ENCODE results near the gene HOXC12. TPM values are rescaled to one million over a fixed set of nuclear protein-coding genes. Genes with fewer than 3 reads are reported as not detected.

HOXC12 gene
- total RNA-seq, 1 donor from 2014 or later = not detected

GRCh38 chr12:53998110-53998899 lies 43.6 kb downstream of the HOXC12 start:
- DNase-seq = no peak

- DNase-seq = no peak
Measured at GRCh38 chr12:53998900-53999236, 44.2 kb downstream of the HOXC12 start.

- no peak for DNase-seq
Measured at GRCh38 chr12:53999559-54000115, 44.9 kb downstream of the HOXC12 start.

- DNase-seq = no peak
Measured at GRCh38 chr12:54000116-54001114, 45.7 kb downstream of the HOXC12 start, which contains the start of gene HOXC9. TSS of gene HOXC9 (plus strand) at chr12:54000161. CDS start at chr12:54000189, 28 bp downstream.

GRCh38 chr12:54001283-54002187 lies 46.8 kb downstream of the HOXC12 start:
- no peak for DNase-seq

- DNase-seq = no peak
Measured at GRCh38 chr12:54002278-54002914, 47.7 kb downstream of the HOXC12 start.

GRCh38 chr12:54002915-54003389 lies 48.2 kb downstream of the HOXC12 start:
- no peak for DNase-seq

GRCh38 chr12:54003625-54004024 lies 48.9 kb downstream of the HOXC12 start:
- DNase-seq = no peak

- DNase-seq = no peak
Measured at GRCh38 chr12:54004063-54004840, 49.5 kb downstream of the HOXC12 start.

- no peak for DNase-seq
Measured at GRCh38 chr12:54004841-54005530, 50.3 kb downstream of the HOXC12 start.

- no peak for DNase-seq
Measured at GRCh38 chr12:54005531-54005852, 50.8 kb downstream of the HOXC12 start.

- DNase-seq = peak; percentile 87
Measured at GRCh38 chr12:54005853-54006558, 51.3 kb downstream of the HOXC12 start.

- no peak for DNase-seq
Measured at GRCh38 chr12:54006559-54007220, 52.0 kb downstream of the HOXC12 start.

GRCh38 chr12:54007538-54008259 lies 53.0 kb downstream of the HOXC12 start:
- DNase-seq = no peak

- DNase-seq = no peak
Measured at GRCh38 chr12:54008260-54008552, 53.5 kb downstream of the HOXC12 start.

All from dermis blood vessel endothelial cell (primary cell).